Dedifferentiated amniotic fluid mesenchymal stem cell (primary cell): Measurements from ENCODE around the gene FAM120AOS.

Experiments used
- DNase-seq: peaks from one replicate; pipeline ENCODE4 v3.0.0-alpha.2; 2016; ENCODE audit errors: extremely low spot score

The FAM120AOS gene

GRCh38 chr9:93453047-93453914 lies at the start of gene FAM120AOS:
Gene FAM120AOS, minus strand, starts transcription at chr9:93453581. Its CDS starts 872 bp downstream, at chr9:93452709.
- DNase-seq = peak; percentile 95

GRCh38 chr9:93501406-93501805 lies 48.0 kb upstream of the FAM120AOS start:
- DNase-seq = peak; percentile 15

DNA sequence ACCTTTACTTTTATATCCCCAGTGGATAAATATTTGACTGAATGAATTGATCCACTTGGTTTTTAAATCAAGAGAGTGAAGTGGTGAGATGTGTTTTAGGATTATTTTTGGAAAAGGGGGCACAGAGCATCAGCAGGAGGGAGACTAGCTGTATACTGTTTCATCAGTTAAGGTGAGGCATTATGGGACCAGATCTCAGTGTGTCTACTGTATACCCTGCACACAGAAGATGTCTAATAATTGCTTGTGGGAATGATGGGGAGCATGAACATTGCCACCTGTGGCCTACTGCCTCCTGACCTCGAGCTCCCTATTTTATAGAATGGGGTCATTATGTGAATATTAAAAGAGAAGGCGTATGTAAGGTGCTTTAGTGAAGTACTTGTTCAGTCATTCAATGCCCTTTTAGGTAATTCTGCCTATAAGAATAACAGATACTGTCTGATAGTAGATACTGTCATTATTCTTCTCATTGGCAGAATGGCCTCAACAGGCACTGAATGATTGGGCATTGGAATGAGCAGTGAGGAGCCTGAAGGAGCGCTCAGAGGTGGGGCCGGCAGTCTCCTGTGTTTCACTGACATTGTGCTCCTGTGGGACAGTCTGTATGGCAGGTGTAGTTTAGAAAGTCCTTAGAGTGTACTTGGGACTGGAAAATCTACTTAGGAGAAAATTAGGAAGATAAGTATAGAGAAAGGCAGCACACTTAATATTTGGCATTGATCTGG lies 47.4 kb upstream of the FAM120AOS start:
- DNase-seq = no peak

DNA sequence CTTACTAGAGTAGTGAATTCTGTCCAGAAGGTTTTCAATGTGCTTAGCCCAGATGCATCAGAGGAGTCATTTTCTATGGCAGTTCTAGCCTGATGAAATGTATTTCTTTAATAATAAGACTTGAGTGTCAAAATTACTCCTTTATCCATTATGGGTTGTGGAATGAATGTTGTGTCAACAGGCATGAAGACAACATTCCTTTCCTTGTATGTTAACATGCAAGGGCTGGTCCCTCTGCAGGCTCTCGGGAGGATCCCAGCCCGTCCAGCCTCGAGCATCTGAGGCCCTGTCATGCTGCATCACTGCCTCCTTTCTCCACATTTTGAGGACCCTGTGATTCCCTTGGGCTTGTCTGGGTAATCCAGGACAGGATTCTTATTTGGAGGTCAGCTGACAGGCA lies 42.9 kb upstream of the FAM120AOS start:
- DNase-seq = no peak

- no peak for DNase-seq
Measured at GRCh38 chr9:93493949-93494348, 40.6 kb upstream of the FAM120AOS start.

- DNase-seq = no peak
Measured at GRCh38 chr9:93492327-93492726, 38.9 kb upstream of the FAM120AOS start.

- no peak for DNase-seq
Measured at GRCh38 chr9:93491593-93492232, 38.3 kb upstream of the FAM120AOS start.

- no peak for DNase-seq
Measured at GRCh38 chr9:93488244-93488643, 34.9 kb upstream of the FAM120AOS start.

- no peak for DNase-seq
Measured at GRCh38 chr9:93486268-93486667, 32.9 kb upstream of the FAM120AOS start.

- no peak for DNase-seq
Measured at GRCh38 chr9:93483497-93483896, 30.1 kb upstream of the FAM120AOS start.

GRCh38 chr9:93480728-93481324 lies 27.4 kb upstream of the FAM120AOS start:
- no peak for DNase-seq

DNA sequence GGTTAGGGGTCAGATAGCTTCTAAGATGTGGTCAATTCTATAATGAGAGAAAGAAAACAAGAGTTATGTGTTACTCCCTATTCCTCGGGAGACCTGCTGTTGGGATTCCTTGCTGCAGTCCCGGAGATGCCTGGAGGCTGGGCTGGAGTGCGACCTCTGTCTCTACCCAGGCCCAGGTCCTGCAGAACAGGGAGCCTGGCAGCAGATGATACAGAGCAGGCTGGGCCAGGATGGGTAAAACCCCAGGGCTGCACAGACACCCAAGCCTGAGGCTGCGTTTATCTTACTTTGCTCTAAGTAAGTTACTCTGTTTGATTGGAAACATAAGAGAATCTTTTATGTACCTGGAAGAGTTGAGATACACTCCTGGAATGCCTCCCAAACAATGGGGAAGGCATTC lies 26.9 kb upstream of the FAM120AOS start:
- DNase-seq = no peak

DNA sequence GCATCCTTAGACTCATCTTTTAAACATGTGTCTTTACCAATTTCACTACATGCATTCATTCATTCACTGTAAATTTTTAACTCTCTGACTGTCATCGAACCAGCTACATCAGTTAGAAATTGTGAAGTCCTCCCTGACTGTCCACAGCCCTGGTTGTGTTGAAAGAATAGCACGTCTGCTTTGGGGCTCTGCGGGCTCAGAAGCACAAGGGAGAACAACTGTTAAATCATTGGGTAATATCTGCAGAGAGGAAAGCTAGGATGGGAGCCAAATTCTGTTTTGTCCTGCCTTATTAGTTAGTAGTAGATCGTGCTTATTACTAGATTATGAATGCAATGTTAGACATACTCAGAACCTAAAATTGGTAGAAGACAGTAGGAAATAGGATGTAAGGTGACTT lies 26.3 kb upstream of the FAM120AOS start:
- no peak for DNase-seq

DNA sequence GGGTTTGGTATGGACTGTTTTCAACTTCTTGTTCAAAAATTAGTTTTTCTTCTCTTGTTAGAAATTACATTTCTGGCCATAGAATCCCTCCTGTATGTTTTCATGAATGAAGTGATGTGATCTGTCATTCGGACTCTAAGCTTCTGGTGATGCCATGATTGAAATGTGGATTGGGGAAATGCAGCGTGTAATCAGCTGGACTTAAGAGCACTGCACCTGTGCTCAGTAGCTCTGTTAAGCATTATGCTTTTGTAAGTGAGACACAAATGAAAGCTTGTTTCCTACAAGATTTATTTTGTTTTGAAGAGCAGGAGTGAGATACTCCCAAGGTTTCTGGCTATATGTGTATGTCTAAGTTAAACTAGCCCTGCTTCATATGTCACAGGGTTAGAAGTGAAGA lies 24.0 kb upstream of the FAM120AOS start:
- DNase-seq = no peak

- no peak for DNase-seq
Measured at GRCh38 chr9:93476924-93477323, 23.5 kb upstream of the FAM120AOS start.

GRCh38 chr9:93475856-93476255 lies 22.5 kb upstream of the FAM120AOS start:
- DNase-seq = no peak

DNA sequence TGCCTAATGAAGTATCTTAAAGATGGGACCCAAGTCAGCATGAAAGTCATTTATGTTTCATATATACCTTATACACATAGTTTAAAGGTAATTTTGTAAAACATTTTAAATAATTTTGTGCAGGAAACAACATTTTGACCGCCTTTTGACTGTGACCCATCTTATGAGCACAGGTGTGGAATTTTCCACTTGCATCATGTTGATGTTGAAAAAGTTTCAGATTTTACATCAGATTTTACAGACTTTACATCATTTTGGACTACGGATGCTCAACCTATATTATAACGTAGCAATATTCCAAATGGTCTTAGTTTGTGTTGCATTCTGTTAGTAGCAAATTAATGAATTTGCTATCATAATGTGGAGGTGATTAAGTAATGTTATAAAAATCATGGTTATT lies 21.7 kb upstream of the FAM120AOS start:
- DNase-seq = no peak

DNA sequence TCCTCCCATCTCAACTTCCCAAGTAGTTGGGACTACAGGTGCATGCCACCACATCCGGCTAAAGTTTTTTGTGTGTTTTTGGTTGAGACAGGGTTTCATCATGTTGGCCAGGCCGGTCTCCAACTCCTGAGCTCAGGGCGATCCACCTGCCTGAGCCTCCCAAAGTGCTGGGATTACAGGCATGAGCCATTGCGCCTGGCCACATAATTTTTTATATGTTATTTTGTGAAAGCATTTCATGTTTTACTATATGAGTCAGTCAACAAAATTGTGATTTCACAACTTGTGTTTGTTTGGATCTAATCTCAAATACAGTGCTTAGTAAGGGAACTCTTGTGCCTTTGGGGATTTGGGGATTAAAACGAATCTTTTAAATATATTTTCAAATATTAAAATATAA lies 20.0 kb upstream of the FAM120AOS start:
- DNase-seq = peak; percentile 35

DNA sequence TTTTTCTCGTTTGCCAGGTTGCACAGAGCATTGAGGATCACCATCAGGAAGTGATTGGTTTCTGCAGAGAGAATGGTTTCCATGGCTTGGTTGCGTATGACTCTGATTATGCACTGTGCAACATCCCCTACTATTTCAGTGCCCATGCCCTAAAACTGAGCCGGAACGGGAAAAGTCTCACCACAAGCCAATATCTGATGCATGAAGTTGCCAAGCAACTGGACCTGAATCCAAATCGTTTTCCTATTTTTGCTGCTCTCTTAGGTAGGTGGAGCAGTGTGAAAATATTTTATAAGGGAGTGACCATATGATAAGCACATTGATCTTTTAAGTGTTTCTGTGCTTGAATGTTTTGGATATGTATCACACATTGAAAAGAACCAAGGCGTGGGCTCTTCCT lies 17.7 kb upstream of the FAM120AOS start:
- DNase-seq = no peak

- no peak for DNase-seq
Measured at GRCh38 chr9:93470391-93470790, 17.0 kb upstream of the FAM120AOS start.

DNA sequence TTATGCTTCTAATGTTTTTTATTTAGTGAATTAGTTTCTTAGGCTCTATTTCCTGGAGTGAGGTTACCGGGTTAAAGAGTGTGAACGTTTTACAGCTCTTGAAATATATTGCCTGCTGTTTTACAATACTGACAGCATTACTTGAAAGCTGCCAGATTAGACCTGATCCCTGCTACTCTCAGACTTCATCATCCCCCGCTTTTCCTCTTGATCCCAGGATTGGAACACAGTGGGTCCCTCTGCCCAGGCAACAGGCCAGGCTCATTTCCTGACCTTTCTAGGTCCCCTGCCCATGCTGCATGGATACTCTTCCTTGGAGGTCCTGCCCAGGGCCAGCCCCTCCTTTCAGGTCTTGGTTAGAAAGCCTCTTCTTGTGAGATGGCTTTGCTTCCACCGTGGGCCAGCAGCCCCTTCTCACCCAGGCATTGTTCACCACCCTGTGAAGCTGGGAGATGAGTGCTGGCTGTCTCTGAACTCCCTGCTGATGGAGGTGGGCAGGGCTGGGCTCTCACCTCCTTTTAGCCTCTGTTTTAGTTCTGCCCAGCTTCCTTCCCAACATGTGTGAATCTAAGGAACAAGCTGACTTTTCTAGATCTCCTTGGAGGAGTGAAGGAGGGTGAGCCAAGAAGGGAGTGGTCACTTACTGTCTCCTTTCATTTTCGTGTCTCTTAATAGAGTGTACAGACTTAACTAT lies 15.5 kb upstream of the FAM120AOS start:
- DNase-seq = no peak

DNA sequence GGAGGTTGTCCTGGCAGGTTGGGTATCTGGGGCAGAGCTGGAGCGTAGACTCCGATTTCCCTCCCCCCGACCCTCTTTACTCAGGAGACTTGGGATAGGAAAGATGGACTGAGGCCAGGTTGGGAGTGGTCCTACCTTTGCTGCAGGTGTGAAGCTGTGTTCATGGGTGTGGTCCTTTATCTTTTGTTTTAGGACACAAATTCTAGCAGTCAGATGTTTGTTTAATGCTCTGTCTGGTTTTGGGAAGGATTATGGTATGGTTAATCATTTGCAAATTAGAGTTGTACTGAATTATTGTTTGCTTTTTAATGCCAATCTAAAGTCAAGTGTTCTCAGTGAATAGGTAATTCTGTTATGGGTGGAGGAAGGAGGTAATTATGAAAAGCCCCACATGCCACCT lies 14.1 kb upstream of the FAM120AOS start:
- DNase-seq = no peak
